Fibroblast of upper back skin (primary cell): Measurements from ENCODE around the gene BAX.
A peak's percentile ranks its signal among the peaks of the same experiment; 100 is the strongest.

ENCODE experiments used
- DNase-seq: peaks from one replicate; pipeline ENCODE4 v3.0.0-alpha.2; 2013

The BAX gene

GRCh38 chr19:48963371-48964204 lies 8.9 kb downstream of the BAX start:
- peak; percentile 79 for DNase-seq

- DNase-seq: peak; percentile 68
Measured at GRCh38 chr19:48964205-48965039, 9.7 kb downstream of the BAX start.

- peak; percentile 97 for DNase-seq
Measured at GRCh38 chr19:48965040-48965805, 10.5 kb downstream of the BAX start, which contains the start of gene FTL. TSS of gene FTL (plus strand) at chr19:48965309. CDS start at chr19:48965508, 199 bp downstream.

GRCh38 chr19:48965806-48966540 lies 11.3 kb downstream of the BAX start:
- peak; percentile 73 for DNase-seq

- DNase-seq: no peak
Measured at GRCh38 chr19:48966541-48967345, 12.1 kb downstream of the BAX start.

GRCh38 chr19:48967346-48968178 lies 12.9 kb downstream of the BAX start:
- peak; percentile 52 for DNase-seq

- DNase-seq: no peak
Measured at GRCh38 chr19:48968179-48968661, 13.5 kb downstream of the BAX start.

GRCh38 chr19:48968813-48969218 lies 14.1 kb downstream of the BAX start:
- DNase-seq: no peak

- DNase-seq: no peak
Measured at GRCh38 chr19:48969276-48970138, 14.8 kb downstream of the BAX start.

- DNase-seq: no peak
Measured at GRCh38 chr19:48970139-48970766, 15.6 kb downstream of the BAX start.

- DNase-seq: peak; percentile 74
Measured at GRCh38 chr19:48970923-48971395, 16.3 kb downstream of the BAX start.

- no peak for DNase-seq
Measured at GRCh38 chr19:48975947-48976847, 21.5 kb downstream of the BAX start.

GRCh38 chr19:48977061-48977460 lies 22.4 kb downstream of the BAX start:
- no peak for DNase-seq

- no peak for DNase-seq
Measured at GRCh38 chr19:48982280-48982679, 27.6 kb downstream of the BAX start.

GRCh38 chr19:48985711-48986110 lies 31.0 kb downstream of the BAX start:
- no peak for DNase-seq

GRCh38 chr19:48986211-48986610 lies 31.5 kb downstream of the BAX start:
- DNase-seq: no peak

- no peak for DNase-seq
Measured at GRCh38 chr19:48987323-48987722, 32.6 kb downstream of the BAX start.

GRCh38 chr19:48988286-48988685 lies 33.6 kb downstream of the BAX start:
- DNase-seq: no peak
